Transverse colon (tissue), 4 donors: ENCODE data around the gene NUMA1. TPM values are rescaled to one million over a fixed set of nuclear protein-coding genes. Genes with fewer than 3 reads are reported as not detected.

ENCODE experiments used
- DNase-seq: peaks from one replicate; pipeline ENCODE4 v3.0.0-alpha.2; 2019
- H3K27ac ChIP-seq, 4 donors: fragments of 200-600 bp; sonication (generic); 2 replicates each; pipeline ENCODE4 v1.5.1; 2016 to 2018; ENCODE audit warnings: inconsistent platforms in 4 of 4
- H3K27me3 ChIP-seq: fragments of 200-600 bp; sonication (generic); 2 replicates; pipeline ENCODE4 v1.5.1; 2017; ENCODE audit warnings: inconsistent platforms
- H3K36me3 ChIP-seq, 4 donors: fragments of 200-600 bp; sonication (generic); 2 replicates each; pipeline ENCODE4 v1.5.1; 2017 to 2019; ENCODE audit warnings: inconsistent platforms in 4 of 4
- H3K4me1 ChIP-seq, 4 donors: fragments of 200-600 bp; sonication (generic); 2 replicates each; pipeline ENCODE4 v1.5.1; 2017 to 2020; ENCODE audit warnings: inconsistent platforms in 4 of 4
- H3K4me3 ChIP-seq, 4 donors: fragments of 200-600 bp; sonication (generic); 1 replicate in 1 of 4; 2 replicates in 3 of 4; pipeline versions ENCODE4 v1.5.1 to v1.6.1; 2017 to 2019; ENCODE audit warnings: inconsistent platforms in 4 of 4
- H3K9me3 ChIP-seq, 2 donors: fragments of 200-600 bp; sonication (generic); 2 replicates each; pipeline ENCODE4 v1.5.1; 2017 to 2019; ENCODE audit warnings: inconsistent platforms in 2 of 2
- CTCF ChIP-seq, 5 experiments: fragments of 200-600 bp in 3 of 5; fragments of 450-650 bp in 2 of 5; sonication (generic) in 3 of 5; IDR thresholded peaks; 1 replicate in 2 of 5; 2 replicates in 3 of 5; pipeline ENCODE4 v1.5.1; 2016 to 2017; ENCODE audit warnings: antibody characterized with exemption in 5 of 5, inconsistent platforms in 3 of 5, mild to moderate bottlenecking in 2 of 5, moderate library complexity in 1 of 5
- EP300 ChIP-seq: sonication (generic); formaldehyde crosslinking; IDR thresholded peaks from one replicate; pipeline ENCODE4 v1.6.1; 2017; ENCODE audit warnings: antibody characterized with exemption, low read depth
- POLR2A ChIP-seq: fragments of 450-650 bp; IDR thresholded peaks from one replicate; pipeline ENCODE4 v1.6.1; 2016; ENCODE audit warnings: antibody characterized with exemption, mild to moderate bottlenecking, moderate library complexity
- POLR2AphosphoS5 ChIP-seq, 3 donors: sonication (generic); formaldehyde crosslinking; IDR thresholded peaks; one replicate each; pipeline ENCODE4 v1.6.1; 2016; ENCODE audit warnings: antibody characterized with exemption in 3 of 3
- WGBS, 2 donors: methylation state at CpG; one replicate each; pipeline ENCODE4 v1.1.5; 2018; ENCODE audit warnings: low coverage in 1 of 2; 5-methylcytosine and 5-hydroxymethylcytosine counted together
- in situ Hi-C, 4 donors: fragments of 200-750 bp; cut with MboI; loops; one replicate each; pipeline versions ENCODE4 v1.15.0 to v1.15.1; 2017; ENCODE audit warnings: low sequenced_read_pairs in 3 of 4, low pct_ligation_motif_present in 1 of 4, low pct_unique_long_range_greater_than_20kb in 1 of 4
- intact Hi-C: fragments of 100-400 bp; cut with DNase I; formaldehyde crosslinking; loops from one replicate; pipeline ENCODE4 v1.15.1; 2023; ENCODE audit warnings: low total_unique reads
- total RNA-seq, 4 donors: library from RNA; depleted of rRNA; stranded (reverse); fragments of >200 nt; gene quantifications; one replicate each; pipeline ENCODE4 v1.1.0, GENCODE V29; 2016

The NUMA1 gene
- total RNA-seq, 4 donors from 2014 or later = 323 to 520 (median 419) TPM

GRCh38 chr11:71998061-71998460 lies 82.3 kb downstream of the NUMA1 start:
- Histone ChIP-seq H3K36me3 (peaks cover 0 to 3% (median 1%) of the 10 kb centered on the region in 4 donors), H3K27me3 (no peaks in the 10 kb centered on the region), H3K4me3 (no peak overlapping the region), H3K4me1 (peaks cover 4 to 26% (median 13%) of the 10 kb centered on the region in 4 donors), H3K9me3 (no peaks in the 10 kb centered on the region), H3K27ac (peak overlapping the region in 3 of 4 donors; percentile 67 to 72 (median 71))
- DNase-seq = no peak
- in situ Hi-C loops = loop anchor here in 3 of 4 donors (25.0 kb wide), 1 partner anchor 414 kb away; no protein-coding TSS in a partner anchor
- WGBS, 2 donors = 80 to 96% methylated on average over 1 to 2 of the region's 2 CpGs
- intact Hi-C loops = no loop called here
- TF ChIP-seq POLR2AphosphoS5 (IDR thresholded peaks at IDR 0.05) = no peak
- no peak for TF ChIP-seq CTCF (IDR thresholded peaks at IDR 0.05)
- TF ChIP-seq EP300 = no peak
- no peak for TF ChIP-seq POLR2A

GRCh38 chr11:71997594-71997993 lies 82.7 kb downstream of the NUMA1 start:
- in situ Hi-C loops = loop anchor here in 3 of 4 donors (25.0 kb wide), 1 partner anchor 415 kb away; no protein-coding TSS in a partner anchor
- Histone ChIP-seq H3K9me3 (no peaks in the 10 kb centered on the region), H3K4me3 (no peak overlapping the region), H3K4me1 (peaks cover 4 to 26% (median 13%) of the 10 kb centered on the region in 4 donors), H3K27me3 (no peaks in the 10 kb centered on the region), H3K36me3 (no peaks in the 10 kb centered on the region), H3K27ac (no peak overlapping the region)
- 95% methylated on average over 3 of the region's 3 CpGs; no CpG with 5 or more reads in 1 of the 2 donors for WGBS, 2 donors
- TF ChIP-seq EP300 (no peak), POLR2AphosphoS5 (IDR thresholded peaks at IDR 0.05) (no peak), CTCF (IDR thresholded peaks at IDR 0.05) (no peak), POLR2A (no peak)
- no peak for DNase-seq
- intact Hi-C loops = no loop called here

- Histone ChIP-seq H3K4me1 (peaks cover 4 to 26% (median 13%) of the 10 kb centered on the region in 4 donors), H3K27ac (no peak overlapping the region), H3K36me3 (no peaks in the 10 kb centered on the region), H3K27me3 (no peaks in the 10 kb centered on the region), H3K9me3 (no peaks in the 10 kb centered on the region), H3K4me3 (no peak overlapping the region)
- intact Hi-C loops (no loop called here), in situ Hi-C loops (loop anchor here in 3 of 4 donors (25.0 kb wide), 1 partner anchor 415 kb away; no protein-coding TSS in a partner anchor)
- peak; percentile 30 for DNase-seq
- 81% methylated on average over 8 of the region's 8 CpGs; no CpG with 5 or more reads in 1 of the 2 donors for WGBS, 2 donors
- TF ChIP-seq POLR2AphosphoS5 (IDR thresholded peaks at IDR 0.05) = no peak
- no peak for TF ChIP-seq EP300
- no peak for TF ChIP-seq CTCF (IDR thresholded peaks at IDR 0.05)
- TF ChIP-seq POLR2A = no peak
Observed at GRCh38 chr11:71996946-71997345, 83.4 kb downstream of the NUMA1 start.

- in situ Hi-C loops (loop anchor here in 3 of 4 donors (25.0 kb wide), 1 partner anchor 416 kb away; no protein-coding TSS in a partner anchor), intact Hi-C loops (no loop called here)
- DNase-seq = no peak
- H3K27me3 ChIP-seq = no peaks in the 10 kb centered on the region
- H3K27ac ChIP-seq = no peak overlapping the region
- H3K4me1 ChIP-seq = peaks cover 4 to 26% (median 13%) of the 10 kb centered on the region in 4 donors
- TF ChIP-seq EP300 = no peak
- no peak for TF ChIP-seq CTCF (IDR thresholded peaks at IDR 0.05)
- TF ChIP-seq POLR2A = no peak
- no peak for TF ChIP-seq POLR2AphosphoS5 (IDR thresholded peaks at IDR 0.05)
- no peaks in the 10 kb centered on the region for H3K9me3 ChIP-seq
- 92% methylated on average over 3 of the region's 4 CpGs; no CpG with 5 or more reads in 1 of the 2 donors for WGBS, 2 donors
- no peak overlapping the region for H3K4me3 ChIP-seq
- no peaks in the 10 kb centered on the region for H3K36me3 ChIP-seq
Observed at GRCh38 chr11:71996517-71996916, 83.8 kb downstream of the NUMA1 start.
